Measurements from ENCODE around the gene DAND5.

DAND5 gene

DNA sequence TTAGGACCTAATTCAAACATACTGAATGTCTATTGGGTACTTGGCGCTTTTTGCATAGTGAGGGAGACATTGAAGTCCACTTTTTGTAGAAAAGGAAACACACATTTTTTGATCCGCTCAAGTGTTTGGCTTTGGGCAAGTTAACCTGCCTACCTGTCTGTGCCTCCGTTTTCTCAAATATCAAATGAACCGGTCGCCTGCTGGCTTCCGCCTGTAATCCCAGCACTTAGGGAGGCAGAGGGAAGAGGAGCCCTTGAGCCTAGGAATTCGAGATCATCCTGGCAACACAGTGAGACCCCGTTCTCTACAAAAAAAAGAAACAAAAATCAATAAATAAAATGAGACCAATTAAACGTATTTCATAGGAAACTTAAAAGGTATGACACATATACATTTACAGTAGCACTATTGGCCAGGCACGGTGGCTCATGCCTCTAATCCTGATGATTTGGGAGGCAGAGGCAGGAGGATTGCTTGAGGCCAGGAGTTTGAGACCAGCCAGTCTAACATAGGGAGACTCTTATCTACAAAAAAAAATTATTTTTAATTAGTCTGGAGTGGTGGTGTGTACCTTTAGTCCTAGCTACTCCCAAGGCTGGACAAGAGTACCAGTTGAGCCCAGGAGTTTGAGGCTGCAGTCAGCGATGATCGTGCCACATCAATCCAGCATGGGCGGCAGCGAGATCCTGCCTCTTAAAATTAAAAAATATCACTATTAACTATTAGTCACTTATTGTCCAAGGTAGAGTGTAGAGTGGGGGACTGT, 22.5 kb upstream of the DAND5 start:
- Histone ChIP-seq H3K27me3 (ENCODE audit: insufficient read depth, low read length, poor library complexity) (no peaks in the 10 kb centered on the region), H3K4me1 (ENCODE audit: insufficient read depth, low read length) (peaks cover 55% of the 10 kb centered on the region), H3K4me3 (ENCODE audit: low read depth in 1 of 2, low read length in 2 of 2) (peak overlapping the region; percentile 50 to 69; a peak in 3 of 4 replicates), H3K79me2 (ENCODE audit: insufficient read depth, low read length) (peaks cover 72% of the 10 kb centered on the region), H2AFZ (ENCODE audit: low read depth, low read length) (no peak overlapping the region), H3K9me3 (ENCODE audit: insufficient read depth, low read length, severe bottlenecking) (no peaks in the 10 kb centered on the region), H3K27ac (ENCODE audit: low read length) (peak overlapping the region; percentile 84), H3K4me2 (ENCODE audit: insufficient read depth, low read length) (peak overlapping the region; percentile 80), H3K36me3 (ENCODE audit: insufficient read depth, low read length) (peaks cover 85% of the 10 kb centered on the region), H3K9ac (ENCODE audit: low read depth, low read length) (peak overlapping the region; percentile 67), H4K20me1 (ENCODE audit: insufficient read depth, low read length) (peaks cover 41% of the 10 kb centered on the region; the same call in 1 of the 2 replicates)
- TF ChIP-seq EZH2 (IDR thresholded peaks at IDR 0.05; ENCODE audit: borderline replicate concordance, low read depth, low read length, severe bottlenecking), result no peak
- TF ChIP-seq, protein P1, sequence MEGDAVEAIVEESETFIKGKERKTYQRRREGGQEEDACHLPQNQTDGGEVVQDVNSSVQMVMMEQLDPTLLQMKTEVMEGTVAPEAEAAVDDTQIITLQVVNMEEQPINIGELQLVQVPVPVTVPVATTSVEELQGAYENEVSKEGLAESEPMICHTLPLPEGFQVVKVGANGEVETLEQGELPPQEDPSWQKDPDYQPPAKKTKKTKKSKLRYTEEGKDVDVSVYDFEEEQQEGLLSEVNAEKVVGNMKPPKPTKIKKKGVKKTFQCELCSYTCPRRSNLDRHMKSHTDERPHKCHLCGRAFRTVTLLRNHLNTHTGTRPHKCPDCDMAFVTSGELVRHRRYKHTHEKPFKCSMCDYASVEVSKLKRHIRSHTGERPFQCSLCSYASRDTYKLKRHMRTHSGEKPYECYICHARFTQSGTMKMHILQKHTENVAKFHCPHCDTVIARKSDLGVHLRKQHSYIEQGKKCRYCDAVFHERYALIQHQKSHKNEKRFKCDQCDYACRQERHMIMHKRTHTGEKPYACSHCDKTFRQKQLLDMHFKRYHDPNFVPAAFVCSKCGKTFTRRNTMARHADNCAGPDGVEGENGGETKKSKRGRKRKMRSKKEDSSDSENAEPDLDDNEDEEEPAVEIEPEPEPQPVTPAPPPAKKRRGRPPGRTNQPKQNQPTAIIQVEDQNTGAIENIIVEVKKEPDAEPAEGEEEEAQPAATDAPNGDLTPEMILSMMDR (IDR thresholded peaks at IDR 0.05; ENCODE audit: borderline replicate concordance, extremely low read depth, low read length, poor library complexity, severe bottlenecking), result no peak
- ATAC-seq (ENCODE audit: insufficient read depth, low read depth), result no peak
- no peak for DNase-seq

DNA sequence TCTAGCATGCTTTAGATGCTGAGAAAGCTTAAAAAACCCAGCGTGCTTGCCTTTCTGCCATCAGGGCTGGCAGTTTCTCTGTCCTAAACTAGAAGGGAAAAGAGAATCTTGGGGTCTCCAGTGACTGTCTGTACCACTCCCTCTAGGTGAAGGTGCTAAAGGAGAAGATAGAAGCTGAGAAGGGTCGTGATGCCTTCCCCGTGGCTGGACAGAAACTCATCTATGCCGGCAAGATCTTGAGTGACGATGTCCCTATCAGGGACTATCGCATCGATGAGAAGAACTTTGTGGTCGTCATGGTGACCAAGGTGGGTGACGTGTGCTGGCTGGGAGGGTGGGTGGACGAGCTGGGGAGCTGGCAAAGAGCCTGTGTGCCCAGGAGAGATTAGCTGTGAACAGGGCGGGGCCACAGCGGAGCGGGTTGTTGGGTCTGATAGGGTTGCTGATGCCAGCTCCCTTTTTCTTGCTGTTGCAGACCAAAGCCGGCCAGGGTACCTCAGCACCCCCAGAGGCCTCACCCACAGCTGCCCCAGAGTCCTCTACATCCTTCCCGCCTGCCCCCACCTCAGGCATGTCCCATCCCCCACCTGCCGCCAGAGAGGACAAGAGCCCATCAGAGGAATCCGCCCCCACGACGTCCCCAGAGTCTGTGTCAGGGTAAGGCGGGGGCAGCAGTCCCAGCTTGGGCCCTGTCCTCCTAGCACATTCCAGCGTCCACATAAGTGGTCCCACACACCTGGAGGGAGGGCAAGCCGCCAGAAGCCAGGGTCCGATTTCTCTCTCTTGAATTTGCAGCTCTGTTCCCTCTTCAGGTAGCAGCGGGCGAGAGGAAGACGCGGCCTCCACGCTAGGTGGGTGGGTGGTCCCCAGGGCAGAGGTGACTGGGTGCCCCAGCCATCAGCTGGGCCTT, 21.4 kb upstream of the DAND5 start:
- H3K79me2 ChIP-seq (ENCODE audit: insufficient read depth, low read length), result peaks cover 72% of the 10 kb centered on the region
- peak overlapping the region in 1 of 2 experiments; percentile 69; a peak in 1 of 4 replicates for H3K4me3 ChIP-seq (ENCODE audit: low read depth in 1 of 2, low read length in 2 of 2)

GRCh38 chr19:12948612-12949362, 20.6 kb upstream of the DAND5 start:
- Histone ChIP-seq H3K4me2 (ENCODE audit: insufficient read depth, low read length) (peak overlapping the region; percentile 80; the same call in 1 of the 2 replicates), H4K20me1 (ENCODE audit: insufficient read depth, low read length) (peaks cover 39% of the 10 kb centered on the region; the same call in 1 of the 2 replicates), H3K9ac (ENCODE audit: low read depth, low read length) (no peak overlapping the region), H3K36me3 (ENCODE audit: insufficient read depth, low read length) (peaks cover 86% of the 10 kb centered on the region), H3K27ac (ENCODE audit: low read length) (no peak overlapping the region), H3K9me3 (ENCODE audit: insufficient read depth, low read length, severe bottlenecking) (no peaks in the 10 kb centered on the region), H3K27me3 (ENCODE audit: insufficient read depth, low read length, poor library complexity) (no peaks in the 10 kb centered on the region), H3K4me1 (ENCODE audit: insufficient read depth, low read length) (peaks cover 51% of the 10 kb centered on the region), H2AFZ (ENCODE audit: low read depth, low read length) (no peak overlapping the region), H3K79me2 (ENCODE audit: insufficient read depth, low read length) (peaks cover 73% of the 10 kb centered on the region), H3K4me3 (ENCODE audit: low read depth in 1 of 2, low read length in 2 of 2) (no peak overlapping the region)
- no peak for ATAC-seq (ENCODE audit: insufficient read depth, low read depth)
- TF ChIP-seq, protein P1 (IDR thresholded peaks at IDR 0.05; ENCODE audit: borderline replicate concordance, extremely low read depth, low read length, poor library complexity, severe bottlenecking), result no peak
- no peak for TF ChIP-seq EZH2 (IDR thresholded peaks at IDR 0.05; ENCODE audit: borderline replicate concordance, low read depth, low read length, severe bottlenecking)
- DNase-seq, result no peak

More for the DNA sequence above, 21.4 kb upstream of the DAND5 start:
- Histone ChIP-seq H4K20me1 (ENCODE audit: insufficient read depth, low read length) (peaks cover 41% of the 10 kb centered on the region; the same call in 1 of the 2 replicates), H3K9me3 (ENCODE audit: insufficient read depth, low read length, severe bottlenecking) (no peaks in the 10 kb centered on the region), H3K36me3 (ENCODE audit: insufficient read depth, low read length) (peaks cover 86% of the 10 kb centered on the region), H3K4me2 (ENCODE audit: insufficient read depth, low read length) (peak overlapping the region; percentile 80; the same call in 1 of the 2 replicates), H3K27ac (ENCODE audit: low read length) (no peak overlapping the region), H3K9ac (ENCODE audit: low read depth, low read length) (0 out of 2 replicates have a peak overlapping the region, but pooled peaks have one; percentile 67), H2AFZ (ENCODE audit: low read depth, low read length) (no peak overlapping the region), H3K27me3 (ENCODE audit: insufficient read depth, low read length, poor library complexity) (no peaks in the 10 kb centered on the region), H3K4me1 (ENCODE audit: insufficient read depth, low read length) (peaks cover 51% of the 10 kb centered on the region)
- TF ChIP-seq EZH2 (IDR thresholded peaks at IDR 0.05; ENCODE audit: borderline replicate concordance, low read depth, low read length, severe bottlenecking), result no peak
- TF ChIP-seq, protein P1 (IDR thresholded peaks at IDR 0.05; ENCODE audit: borderline replicate concordance, extremely low read depth, low read length, poor library complexity, severe bottlenecking), result no peak
- DNase-seq (no peak), ATAC-seq (ENCODE audit: insufficient read depth, low read depth) (no peak)

All from DND-41 (cell line).